Naive thymus-derived CD4-positive, alpha-beta T cell (primary cell): ENCODE results near the gene TMEM120B. TPM values are rescaled to one million over a fixed set of nuclear protein-coding genes. Genes with fewer than 3 reads are reported as not detected.
"Not testable (repeated sequence)": the region's sequence is repeated elsewhere in the genome, so short reads cannot be mapped to it uniquely, and the experiment has no call there.

Experiments
- ATAC-seq: fragments of 150-1000 bp; cut with Tn5 transposase; 2 replicates; pipeline ENCODE4 v1.10.0; 2021; ENCODE audit warnings: mild to moderate bottlenecking, moderate library complexity
- CTCF ChIA-PET: fragments of 350-600 bp; sonication (Branson Sonifier 250); formaldehyde crosslinking; loops from one replicate; lab custom pipeline; 2021; ENCODE audit warnings: antibody characterized with exemption; lab: Charles Lee
- POLR2A ChIA-PET: fragments of 350-600 bp; sonication (Branson Sonifier 250); formaldehyde crosslinking; loops from one replicate; lab custom pipeline; 2021; ENCODE audit warnings: antibody characterized with exemption, inconsistent platforms; lab: Charles Lee
- DNase-seq, 9 donors: peaks; one replicate each; pipeline versions ENCODE4 v3.0.0 to v3.0.0-alpha.2; 2020 to 2022; ENCODE audit warnings: mixed read lengths in 1 of 9
- H3K27ac ChIP-seq: one replicate; pipeline ENCODE4 v1.7.0; 2013; ENCODE audit warnings: mild to moderate bottlenecking, low read depth, low read length, moderate library complexity
- H3K27me3 ChIP-seq, 2 donors: one replicate each; pipeline ENCODE4 v1.7.0; 2013; ENCODE audit warnings: low read length in 2 of 2, mild to moderate bottlenecking in 2 of 2, moderate library complexity in 2 of 2; ENCODE audit not compliant: control insufficient read depth in 2 of 2, insufficient read depth in 2 of 2
- H3K36me3 ChIP-seq, 3 experiments: 1 replicate in 2 of 3; 2 replicates in 1 of 3; pipeline ENCODE4 v1.7.0; 2013; ENCODE audit warnings: low read length in 3 of 3, mild to moderate bottlenecking in 3 of 3, moderate library complexity in 1 of 3; ENCODE audit not compliant: insufficient read depth in 3 of 3, control insufficient read depth in 2 of 3
- H3K4me1 ChIP-seq, 2 donors: one replicate each; pipeline ENCODE4 v1.7.0; 2013; ENCODE audit warnings: low read length in 2 of 2, mild to moderate bottlenecking in 2 of 2, moderate library complexity in 1 of 2; ENCODE audit not compliant: control insufficient read depth in 2 of 2, insufficient read depth in 2 of 2
- H3K4me3 ChIP-seq: 2 replicates; pipeline ENCODE4 v1.7.0; 2013; ENCODE audit warnings: mild to moderate bottlenecking, low read length
- H3K9me3 ChIP-seq, 3 experiments: 1 replicate in 2 of 3; 2 replicates in 1 of 3; pipeline ENCODE4 v1.7.0; 2013; ENCODE audit warnings: low read length in 3 of 3; ENCODE audit not compliant: control insufficient read depth in 2 of 3
- H3K27ac Mint-ChIP-seq, 9 donors: one replicate each; pipeline ENCODE4 v1.8.0; 2020 to 2022; ENCODE audit warnings: mixed read lengths in 9 of 9, mild to moderate bottlenecking in 8 of 9, moderate library complexity in 5 of 9, inconsistent platforms in 2 of 9
- H3K27me3 Mint-ChIP-seq, 5 donors: one replicate each; pipeline ENCODE4 v1.8.0; 2021 to 2022; ENCODE audit warnings: mixed read lengths in 5 of 5, mild to moderate bottlenecking in 1 of 5
- H3K36me3 Mint-ChIP-seq, 5 donors: one replicate each; pipeline ENCODE4 v1.8.0; 2020 to 2022; ENCODE audit warnings: mixed read lengths in 5 of 5, mild to moderate bottlenecking in 3 of 5, inconsistent platforms in 1 of 5
- H3K4me1 Mint-ChIP-seq, 7 donors: one replicate each; pipeline ENCODE4 v1.8.0; 2020 to 2022; ENCODE audit warnings: mixed read lengths in 7 of 7, mild to moderate bottlenecking in 3 of 7, inconsistent platforms in 1 of 7
- H3K4me3 Mint-ChIP-seq, 10 donors: one replicate each; pipeline ENCODE4 v1.8.0; 2020 to 2022; ENCODE audit warnings: mild to moderate bottlenecking in 10 of 10, mixed read lengths in 10 of 10, moderate library complexity in 6 of 10, inconsistent platforms in 2 of 10
- H3K9me3 Mint-ChIP-seq, 11 donors: one replicate each; pipeline ENCODE4 v1.8.0; 2020 to 2022; ENCODE audit warnings: mixed read lengths in 11 of 11, mild to moderate bottlenecking in 4 of 11, inconsistent platforms in 1 of 11, moderate library complexity in 1 of 11
- intact Hi-C, 2 donors: fragments of 100-400 bp; cut with micrococcal nuclease; formaldehyde crosslinking; loops; one replicate each; pipeline ENCODE4 v1.15.1; 2023
- polyA plus RNA-seq, 2 donors: library from polyadenylated mRNA; unstranded; fragments of 300-500 nt; fragmentation: Illumina TruSeq; gene quantifications; one replicate each; pipeline ENCODE4 v1.2.3, GENCODE V29; 2021
- total RNA-seq, 6 experiments: library from RNA in 5 of 6; stranded (reverse) in 5 of 6; gene quantifications; 1 replicate in 5 of 6; 2 replicates in 1 of 6; pipeline ENCODE4 v1.2.3 and lab custom pipeline; 2021 to 2026

Gene TMEM120B
- total and polyA plus RNA-seq, 7 experiments from 2014 or later = 1.3 to 14.3 (median 8.9) TPM

DNA sequence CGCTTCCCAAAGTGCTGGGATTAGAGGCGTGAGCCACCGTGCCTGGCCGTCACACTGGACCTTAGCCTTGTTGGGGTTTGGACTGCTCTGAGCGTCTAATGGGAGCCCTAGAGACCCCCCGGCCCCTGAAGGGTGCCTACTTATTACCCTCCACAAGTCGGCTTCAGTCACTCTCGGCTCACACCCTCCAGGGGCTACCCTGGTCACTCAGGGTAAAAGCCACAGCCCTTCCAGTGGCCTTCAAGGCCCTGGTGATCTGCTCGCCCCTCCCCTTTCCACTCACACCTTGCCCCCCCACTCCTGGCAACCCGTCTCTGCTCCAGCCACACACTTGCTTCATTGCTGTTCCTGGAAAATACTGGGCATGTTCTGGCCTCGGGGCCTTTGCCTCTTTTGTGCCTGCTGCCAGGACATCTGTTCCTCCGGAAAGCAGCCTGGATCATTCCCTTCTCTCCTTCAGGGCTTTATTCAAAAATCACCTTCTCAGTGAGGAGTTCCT, 39.5 kb upstream of the TMEM120B start:
- peak in 1 of 9 donors; percentile 44 for DNase-seq
- no peak for ATAC-seq
- Mint-ChIP-seq H3K27me3 (no peaks in the 10 kb centered on the region), H3K27ac (peak overlapping the region; percentile 99 to 100 (median 100)), H3K4me1 (peaks cover 21 to 38% (median 29%) of the 10 kb centered on the region in 7 donors), H3K36me3 (no peaks in the 10 kb centered on the region), H3K9me3 (peaks cover 0 to 4% (median 0%) of the 10 kb centered on the region in 11 donors), H3K4me3 (peak overlapping the region; percentile 90 to 99 (median 96))
- ChIA-PET POLR2A (interaction anchor here (0.7 to 8.3 kb wide), 16 partner anchors 9 to 1198 kb away, joined by 3 to 203 read pairs (median 11); partner anchors contain the start of gene ORAI1), CTCF (interaction anchor here (0.6 to 7.6 kb wide), 6 partner anchors 13 to 114 kb away, joined by 3 to 150 read pairs (median 5); partner anchors contain the start of gene ORAI1)
- intact Hi-C loops = loop anchor here (2.0 to 5.0 kb wide), 3 partner anchors 14 to 321 kb away; partner anchors contain the start of genes ANAPC5 (in 1 of the 2) and RNF34 (in 1 of the 2)
- Histone ChIP-seq H3K36me3 (no peaks in the 10 kb centered on the region), H3K9me3 (no peaks in the 10 kb centered on the region), H3K4me1 (peaks cover 8 to 20% of the 10 kb centered on the region in 2 donors), H3K27ac (peak overlapping the region; percentile 98), H3K27me3 (no peaks in the 10 kb centered on the region), H3K4me3 (peak overlapping the region; percentile 51)

DNA sequence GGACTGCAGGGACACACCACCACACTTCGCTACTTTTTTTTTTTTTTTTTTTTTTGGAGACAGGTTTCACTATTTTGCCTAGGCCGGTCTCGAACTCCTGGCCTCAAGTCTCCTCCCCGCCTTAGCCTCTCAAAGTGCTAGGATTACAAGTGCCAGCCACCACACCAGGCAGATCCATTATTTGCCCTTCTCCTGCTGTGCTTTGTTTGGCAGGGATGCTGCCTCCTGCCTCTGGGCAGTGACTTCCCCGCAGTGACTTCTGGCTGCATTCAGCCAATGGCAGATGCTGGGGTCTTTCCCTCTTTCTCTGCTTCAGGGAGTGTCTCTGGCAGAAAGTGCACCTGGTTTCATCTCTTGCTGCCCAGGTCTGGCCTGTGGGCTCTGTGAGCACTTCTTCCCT, 36.4 kb upstream of the TMEM120B start:
- no peaks in the 10 kb centered on the region for H3K36me3 ChIP-seq
- Mint-ChIP-seq H3K27ac (peak overlapping the region in 8 of 9 donors; percentile 18 to 78 (median 46)), H3K36me3 (no peaks in the 10 kb centered on the region), H3K9me3 (peaks cover 0 to 4% (median 0%) of the 10 kb centered on the region in 11 donors), H3K4me1 (peaks cover 11 to 33% (median 18%) of the 10 kb centered on the region in 7 donors), H3K27me3 (no peaks in the 10 kb centered on the region), H3K4me3 (no peak overlapping the region)
- ChIA-PET POLR2A (interaction anchor here (1.3 kb wide), 1 partner anchor 65 kb away, joined by 3 read pairs; no protein-coding TSS in a partner anchor), CTCF (interaction anchor here (0.6 kb wide), 1 partner anchor 121 kb away, joined by 3 read pairs; no protein-coding TSS in a partner anchor)
- no peak overlapping the region for H3K27ac ChIP-seq
- DNase-seq = no peak
- no peaks in the 10 kb centered on the region for H3K9me3 ChIP-seq
- no peak for ATAC-seq
- H3K27me3 ChIP-seq = no peaks in the 10 kb centered on the region
- intact Hi-C loops = no loop called here
- H3K4me1 ChIP-seq = peaks cover 5 to 8% of the 10 kb centered on the region in 2 donors
- no peak overlapping the region for H3K4me3 ChIP-seq

- H3K9me3 ChIP-seq = no peaks in the 10 kb centered on the region
- H3K27ac ChIP-seq = no peak overlapping the region
- ChIA-PET CTCF (interaction anchor here (0.6 to 0.9 kb wide), 2 partner anchors 51 to 171 kb away, joined by 3 read pairs; no protein-coding TSS in a partner anchor), POLR2A (no interaction called here)
- no peaks in the 10 kb centered on the region for H3K27me3 Mint-ChIP-seq
- H3K4me1 ChIP-seq = peaks cover 0 to 1% of the 10 kb centered on the region in 2 donors
- ATAC-seq (no peak), DNase-seq (no peak)
- H3K36me3 Mint-ChIP-seq = no peaks in the 10 kb centered on the region
- H3K4me3 ChIP-seq = no peak overlapping the region
- peaks cover 9 to 21% (median 11%) of the 10 kb centered on the region in 7 donors for H3K4me1 Mint-ChIP-seq
- H3K4me3 Mint-ChIP-seq = no peak overlapping the region
- no peaks in the 10 kb centered on the region for H3K27me3 ChIP-seq
- intact Hi-C loops = no loop called here
- no peaks in the 10 kb centered on the region for H3K36me3 ChIP-seq
- no peaks in the 10 kb centered on the region for H3K9me3 Mint-ChIP-seq
- peak overlapping the region in 3 of 9 donors; percentile 34 to 74 (median 57) for H3K27ac Mint-ChIP-seq
Measured at GRCh38 chr12:121678305-121678704, 34.2 kb upstream of the TMEM120B start.

DNA sequence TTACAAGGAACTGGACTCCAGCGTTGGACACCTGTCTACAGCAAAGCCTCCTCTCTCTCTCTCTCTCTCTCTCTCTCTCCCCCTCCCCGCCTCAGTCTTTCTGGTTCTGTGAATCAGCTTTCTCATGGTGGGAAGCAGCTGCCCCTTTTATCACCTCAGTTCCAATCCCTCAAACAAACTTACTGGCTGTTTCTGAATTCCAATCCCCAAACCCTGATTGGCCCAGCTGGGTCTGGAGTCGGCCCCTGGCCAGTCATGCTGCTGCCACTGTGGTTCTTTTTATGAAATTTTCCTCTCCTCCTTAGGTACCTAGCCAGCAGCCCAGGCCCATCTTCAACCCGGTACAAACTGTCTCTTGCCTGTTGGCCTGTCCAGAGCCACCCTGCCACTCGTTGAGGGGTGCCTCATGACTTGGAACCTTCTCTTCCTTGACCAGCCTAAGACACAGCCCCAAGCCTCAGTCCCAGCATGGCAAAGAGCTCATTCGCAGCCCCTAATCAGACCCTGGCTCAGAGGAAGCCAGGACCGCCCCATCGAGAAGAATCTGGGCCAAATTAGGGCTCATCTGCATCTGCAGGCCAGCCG, 33.7 kb upstream of the TMEM120B start:
- H3K36me3 ChIP-seq = no peaks in the 10 kb centered on the region
- no peaks in the 10 kb centered on the region for H3K9me3 Mint-ChIP-seq
- no peak overlapping the region for H3K27ac ChIP-seq
- ChIA-PET CTCF (interaction anchor here (0.6 to 1.4 kb wide), 4 partner anchors 9 to 171 kb away, joined by 3 to 7 read pairs (median 4); partner anchors contain the start of genes MORN3 and RHOF), POLR2A (interaction anchor here (0.6 to 1.3 kb wide), 3 partner anchors 13 to 1404 kb away, joined by 4 read pairs; no protein-coding TSS in a partner anchor)
- H3K4me3 ChIP-seq = no peak overlapping the region
- H3K9me3 ChIP-seq = no peaks in the 10 kb centered on the region
- no peaks in the 10 kb centered on the region for H3K27me3 ChIP-seq
- no peaks in the 10 kb centered on the region for H3K36me3 Mint-ChIP-seq
- DNase-seq (no peak), ATAC-seq (no peak)
- peak overlapping the region in 3 of 9 donors; percentile 34 to 59 (median 57) for H3K27ac Mint-ChIP-seq
- H3K27me3 Mint-ChIP-seq = no peaks in the 10 kb centered on the region
- no peaks in the 10 kb centered on the region for H3K4me1 ChIP-seq
- peaks cover 5 to 16% (median 6%) of the 10 kb centered on the region in 7 donors for H3K4me1 Mint-ChIP-seq
- H3K4me3 Mint-ChIP-seq = no peak overlapping the region
- intact Hi-C loops = no loop called here

GRCh38 chr12:121679661-121680197, 32.8 kb upstream of the TMEM120B start:
- intact Hi-C loops = not testable (repeated sequence)

GRCh38 chr12:121688966-121689365, 23.6 kb upstream of the TMEM120B start:
- no peaks in the 10 kb centered on the region for H3K27me3 ChIP-seq
- peaks cover 0 to 2% (median 0%) of the 10 kb centered on the region in 11 donors for H3K9me3 Mint-ChIP-seq
- CTCF ChIA-PET = interaction anchor here (1.3 to 1.9 kb wide), 2 partner anchors 84 to 123 kb away, joined by 3 to 6 read pairs; no protein-coding TSS in a partner anchor
- peaks cover 0 to 16% (median 10%) of the 10 kb centered on the region in 7 donors for H3K4me1 Mint-ChIP-seq
- no peak overlapping the region for H3K4me3 Mint-ChIP-seq
- peaks cover 0 to 4% of the 10 kb centered on the region in 2 donors for H3K4me1 ChIP-seq
- intact Hi-C loops = loop anchor here in 1 of 2 donors (5.0 kb wide), 1 partner anchor 198 kb away; the partner anchor contains the start of gene PSMD9
- H3K36me3 ChIP-seq = no peaks in the 10 kb centered on the region
- peaks cover 0 to 6% (median 0%) of the 10 kb centered on the region in 5 donors for H3K27me3 Mint-ChIP-seq
- H3K27ac Mint-ChIP-seq = peak overlapping the region in 6 of 9 donors; percentile 8 to 36 (median 22)
- no peak for ATAC-seq
- no peaks in the 10 kb centered on the region for H3K9me3 ChIP-seq
- DNase-seq = no peak
- POLR2A ChIA-PET = interaction anchor here (1.5 kb wide), 1 partner anchor 98 kb away, joined by 4 read pairs; no protein-coding TSS in a partner anchor
- no peaks in the 10 kb centered on the region for H3K36me3 Mint-ChIP-seq
- H3K27ac ChIP-seq = no peak overlapping the region
- no peak overlapping the region for H3K4me3 ChIP-seq

More at GRCh38 chr12:121679661-121680197, 32.8 kb upstream of the TMEM120B start:
- not testable (repeated sequence) for DNase-seq, H3K27ac Mint-ChIP-seq, H3K9me3 Mint-ChIP-seq, H3K36me3 ChIP-seq, H3K4me3 ChIP-seq, H3K4me3 Mint-ChIP-seq, H3K36me3 Mint-ChIP-seq, ATAC-seq, H3K4me1 ChIP-seq, H3K27me3 Mint-ChIP-seq, H3K9me3 ChIP-seq, H3K27me3 ChIP-seq, H3K27ac ChIP-seq
- ChIA-PET CTCF (interaction anchor here (0.6 to 3.7 kb wide), 6 partner anchors 10 to 662 kb away, joined by 3 to 27 read pairs (median 6); partner anchors contain the start of genes MORN3, ORAI1 and RHOF), POLR2A (interaction anchor here (0.6 to 2.9 kb wide), 4 partner anchors 14 to 1405 kb away, joined by 4 to 8 read pairs (median 4); no protein-coding TSS in a partner anchor)
- H3K4me1 Mint-ChIP-seq = peaks cover 4 to 11% (median 6%) of the 10 kb centered on the region in 7 donors
